Astrocyte (in vitro differentiated cells and primary cell): ENCODE results near the gene TEF. TPM values are rescaled to one million over a fixed set of nuclear protein-coding genes. Genes with fewer than 3 reads are reported as not detected.

Source experiments
- DNase-seq: peaks from one replicate; pipeline ENCODE4 v3.0.0-alpha.2; 2010; ENCODE audit warnings: low read depth
- FAIRE-seq: peaks from 2 replicates; lab custom pipeline; 2011; peaks lifted over from hg19 to GRCh38; lab: Jason Lieb, UNC
- H2AFZ ChIP-seq: 2 replicates; pipeline ENCODE4 v1.6.0; 2012; ENCODE audit warnings: low read depth, low read length, inconsistent platforms
- H3K27ac ChIP-seq: 2 replicates; pipeline ENCODE4 v1.5.1; 2011; ENCODE audit warnings: low read depth, low read length, inconsistent platforms
- H3K27me3 ChIP-seq: 2 replicates; pipeline ENCODE4 v1.6.0; 2011; ENCODE audit warnings: low read length, inconsistent platforms; ENCODE audit not compliant: insufficient read depth
- H3K36me3 ChIP-seq: 2 replicates; pipeline ENCODE4 v1.5.1; 2011; ENCODE audit warnings: low read length, inconsistent platforms; ENCODE audit not compliant: insufficient read depth
- H3K4me1 ChIP-seq: 2 replicates; pipeline ENCODE4 v1.5.1; 2011; ENCODE audit warnings: low read length, inconsistent platforms; ENCODE audit not compliant: insufficient read depth
- H3K4me2 ChIP-seq: 2 replicates; pipeline ENCODE4 v1.6.0; 2012; ENCODE audit warnings: low read length, inconsistent platforms
- H3K4me3 ChIP-seq: 2 replicates; pipeline ENCODE4 v1.5.1; 2011; ENCODE audit warnings: low read depth, mild to moderate bottlenecking, low read length, inconsistent platforms; ENCODE audit not compliant: insufficient read depth
- H3K79me2 ChIP-seq: 2 replicates; pipeline ENCODE4 v1.6.0; 2012; ENCODE audit warnings: mild to moderate bottlenecking, low read length, inconsistent platforms; ENCODE audit not compliant: insufficient read depth
- H3K9ac ChIP-seq: 2 replicates; pipeline ENCODE4 v1.6.0; 2012; ENCODE audit warnings: mild to moderate bottlenecking, low read length, inconsistent platforms
- H3K9me3 ChIP-seq: 2 replicates; pipeline ENCODE4 v1.5.1; 2012; ENCODE audit warnings: low read depth, mild to moderate bottlenecking, low read length, inconsistent platforms; ENCODE audit not compliant: insufficient read depth
- H4K20me1 ChIP-seq: 2 replicates; pipeline ENCODE4 v1.6.0; 2012; ENCODE audit warnings: low read length, inconsistent platforms; ENCODE audit not compliant: insufficient read depth
- H3K27ac Mint-ChIP-seq: one replicate; pipeline ENCODE4 v1.8.0; 2021; ENCODE audit warnings: mild to moderate bottlenecking, mixed read lengths; ENCODE audit not compliant: unreplicated experiment
- H3K27me3 Mint-ChIP-seq: one replicate; pipeline ENCODE4 v1.8.0; 2021; ENCODE audit warnings: low read depth, mixed read lengths; ENCODE audit not compliant: unreplicated experiment
- H3K36me3 Mint-ChIP-seq: one replicate; pipeline ENCODE4 v1.8.0; 2021; ENCODE audit warnings: low read depth, mixed read lengths; ENCODE audit not compliant: unreplicated experiment
- H3K4me1 Mint-ChIP-seq: one replicate; pipeline ENCODE4 v1.8.0; 2021; ENCODE audit warnings: low read depth, mixed read lengths; ENCODE audit not compliant: unreplicated experiment
- H3K4me3 Mint-ChIP-seq: one replicate; pipeline ENCODE4 v1.8.0; 2021; ENCODE audit warnings: mild to moderate bottlenecking, moderate library complexity, mixed read lengths; ENCODE audit not compliant: unreplicated experiment
- H3K9me3 Mint-ChIP-seq: one replicate; pipeline ENCODE4 v1.8.0; 2021; ENCODE audit warnings: mild to moderate bottlenecking, mixed read lengths; ENCODE audit not compliant: unreplicated experiment
- EZH2 ChIP-seq: IDR thresholded peaks from 2 replicates; pipeline ENCODE4 v1.6.1; 2012; ENCODE audit warnings: mild to moderate bottlenecking, low read length, inconsistent platforms; ENCODE audit not compliant: insufficient read depth
- total RNA-seq: library from RNA; stranded (reverse); gene quantifications from 2 replicates; pipeline ENCODE4 v1.2.1, GENCODE V29; 2021
- TF ChIP-seq, protein P1 (sequence below): IDR thresholded peaks from 2 replicates; pipeline ENCODE4 v1.5.1; 2011; ENCODE audit warnings: low read depth, mild to moderate bottlenecking, inconsistent platforms, low read length, moderate library complexity; ENCODE audit not compliant: insufficient read depth

TEF gene
- total RNA-seq, 1 donor from 2014 or later, result 6.3 TPM

DNA sequence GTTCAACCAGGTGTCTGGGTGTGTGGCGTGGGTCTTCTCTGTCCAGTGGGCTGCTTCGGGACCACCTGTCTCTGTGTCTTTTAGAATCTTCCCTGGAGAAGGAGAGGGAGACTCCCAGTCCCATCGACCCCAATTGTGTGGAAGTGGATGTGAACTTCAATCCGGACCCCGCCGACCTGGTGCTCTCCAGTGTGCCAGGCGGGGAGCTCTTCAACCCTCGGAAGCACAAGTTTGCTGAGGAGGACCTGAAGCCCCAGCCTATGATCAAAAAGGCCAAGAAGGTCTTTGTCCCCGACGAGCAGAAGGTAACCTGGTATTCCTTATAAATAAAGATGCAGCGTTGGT, 12.2 kb downstream of the TEF start:
- H3K4me3 ChIP-seq, result no peak overlapping the region
- no peak for TF ChIP-seq EZH2
- TF ChIP-seq, protein P1, sequence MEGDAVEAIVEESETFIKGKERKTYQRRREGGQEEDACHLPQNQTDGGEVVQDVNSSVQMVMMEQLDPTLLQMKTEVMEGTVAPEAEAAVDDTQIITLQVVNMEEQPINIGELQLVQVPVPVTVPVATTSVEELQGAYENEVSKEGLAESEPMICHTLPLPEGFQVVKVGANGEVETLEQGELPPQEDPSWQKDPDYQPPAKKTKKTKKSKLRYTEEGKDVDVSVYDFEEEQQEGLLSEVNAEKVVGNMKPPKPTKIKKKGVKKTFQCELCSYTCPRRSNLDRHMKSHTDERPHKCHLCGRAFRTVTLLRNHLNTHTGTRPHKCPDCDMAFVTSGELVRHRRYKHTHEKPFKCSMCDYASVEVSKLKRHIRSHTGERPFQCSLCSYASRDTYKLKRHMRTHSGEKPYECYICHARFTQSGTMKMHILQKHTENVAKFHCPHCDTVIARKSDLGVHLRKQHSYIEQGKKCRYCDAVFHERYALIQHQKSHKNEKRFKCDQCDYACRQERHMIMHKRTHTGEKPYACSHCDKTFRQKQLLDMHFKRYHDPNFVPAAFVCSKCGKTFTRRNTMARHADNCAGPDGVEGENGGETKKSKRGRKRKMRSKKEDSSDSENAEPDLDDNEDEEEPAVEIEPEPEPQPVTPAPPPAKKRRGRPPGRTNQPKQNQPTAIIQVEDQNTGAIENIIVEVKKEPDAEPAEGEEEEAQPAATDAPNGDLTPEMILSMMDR, result no peak
- H3K36me3 ChIP-seq, result peaks cover 10% of the 10 kb centered on the region
- no peaks in the 10 kb centered on the region for H3K4me1 Mint-ChIP-seq
- no peaks in the 10 kb centered on the region for H3K9me3 ChIP-seq
- FAIRE-seq, result no peak
- DNase-seq, result no peak
- H3K4me1 ChIP-seq, result no peaks in the 10 kb centered on the region
- H3K4me3 Mint-ChIP-seq, result no peak overlapping the region
- H2AFZ ChIP-seq, result no peak overlapping the region
- H3K27me3 Mint-ChIP-seq, result no peaks in the 10 kb centered on the region
- peaks cover 3% of the 10 kb centered on the region for H4K20me1 ChIP-seq
- no peak overlapping the region for H3K9ac ChIP-seq
- H3K9me3 Mint-ChIP-seq, result no peaks in the 10 kb centered on the region
- no peak overlapping the region for H3K27ac Mint-ChIP-seq
- H3K27me3 ChIP-seq, result no peaks in the 10 kb centered on the region
- H3K36me3 Mint-ChIP-seq, result peaks cover 31% of the 10 kb centered on the region
- no peak overlapping the region for H3K27ac ChIP-seq
- no peak overlapping the region for H3K4me2 ChIP-seq
- H3K79me2 ChIP-seq, result no peaks in the 10 kb centered on the region

DNA sequence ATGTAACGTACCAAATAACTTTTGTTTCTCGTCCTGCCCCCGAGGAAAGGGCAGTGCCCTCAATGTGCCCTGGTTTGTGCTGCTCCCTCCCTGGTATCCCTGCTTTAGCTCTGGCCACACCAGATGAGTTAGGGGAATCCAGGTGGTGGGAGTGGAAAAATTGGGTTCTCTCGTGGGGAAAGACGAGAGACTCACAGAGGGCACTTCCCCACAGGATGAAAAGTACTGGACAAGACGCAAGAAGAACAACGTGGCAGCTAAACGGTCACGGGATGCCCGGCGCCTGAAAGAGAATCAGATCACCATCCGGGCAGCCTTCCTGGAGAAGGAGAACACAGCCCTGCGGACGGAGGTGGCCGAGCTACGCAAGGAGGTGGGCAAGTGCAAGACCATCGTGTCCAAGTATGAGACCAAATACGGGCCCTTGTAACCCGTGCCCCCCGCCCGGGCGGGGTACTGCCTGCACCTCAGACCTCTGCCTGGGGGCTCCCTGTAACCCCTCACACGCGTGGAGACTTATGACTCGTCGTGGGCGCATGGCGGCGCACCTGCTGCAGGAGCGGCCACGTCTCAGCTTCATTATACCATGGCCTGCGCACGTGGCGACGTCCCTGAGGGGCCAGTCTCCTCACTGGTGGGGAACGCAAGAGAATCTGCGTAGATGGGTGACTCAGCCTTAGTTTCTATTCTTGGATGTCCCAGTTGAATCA, 13.9 kb downstream of the TEF start:
- H4K20me1 ChIP-seq, result peaks cover 3% of the 10 kb centered on the region
- H3K4me3 Mint-ChIP-seq, result no peak overlapping the region
- no peak overlapping the region for H3K27ac ChIP-seq
- H3K9me3 Mint-ChIP-seq, result no peaks in the 10 kb centered on the region
- H3K4me3 ChIP-seq, result no peak overlapping the region
- no peak overlapping the region for H2AFZ ChIP-seq
- no peaks in the 10 kb centered on the region for H3K9me3 ChIP-seq
- no peak overlapping the region for H3K4me2 ChIP-seq
- H3K36me3 ChIP-seq, result peaks cover 10% of the 10 kb centered on the region
- H3K9ac ChIP-seq, result no peak overlapping the region
- no peak for DNase-seq
- no peaks in the 10 kb centered on the region for H3K4me1 Mint-ChIP-seq
- no peaks in the 10 kb centered on the region for H3K4me1 ChIP-seq
- no peaks in the 10 kb centered on the region for H3K27me3 Mint-ChIP-seq
- FAIRE-seq, result no peak
- no peak overlapping the region for H3K27ac Mint-ChIP-seq
- no peak for TF ChIP-seq EZH2
- TF ChIP-seq, protein P1, result no peak
- H3K27me3 ChIP-seq, result no peaks in the 10 kb centered on the region
- H3K79me2 ChIP-seq, result no peaks in the 10 kb centered on the region
- H3K36me3 Mint-ChIP-seq, result peaks cover 34% of the 10 kb centered on the region

DNA sequence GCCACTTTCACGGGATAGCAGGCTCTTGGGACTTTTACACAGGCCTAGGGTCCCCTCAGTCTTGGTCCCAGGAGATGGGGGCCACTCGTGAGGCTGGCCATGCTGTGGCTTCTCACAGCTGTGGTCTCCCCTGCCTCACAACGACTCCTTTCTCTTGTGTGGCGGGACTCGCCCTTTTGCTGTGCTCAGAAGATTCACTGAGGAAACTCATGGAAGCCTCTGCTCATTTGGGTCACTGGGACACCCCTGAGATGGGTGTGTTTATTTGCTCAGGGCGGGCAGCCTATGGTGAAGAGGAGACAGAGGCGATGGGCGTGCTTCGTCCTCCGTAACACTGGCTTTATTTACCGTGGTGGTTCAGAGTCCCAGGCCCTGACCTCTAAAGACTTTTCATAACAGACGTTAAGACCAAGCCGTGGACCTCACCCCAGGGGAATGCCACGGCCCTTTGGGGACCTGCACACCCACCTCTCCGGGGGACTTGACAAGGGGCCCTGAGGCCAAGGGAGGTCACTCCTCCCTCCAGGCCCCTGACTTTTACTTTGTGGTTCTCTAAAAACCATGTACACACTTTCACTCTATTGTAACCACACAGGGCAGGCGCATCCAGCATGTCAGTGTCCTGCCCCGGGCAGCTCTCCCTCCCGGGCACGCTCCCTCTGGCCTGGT, 15.5 kb downstream of the TEF start:
- H3K9me3 Mint-ChIP-seq, result no peaks in the 10 kb centered on the region
- peaks cover 6% of the 10 kb centered on the region for H3K36me3 ChIP-seq
- TF ChIP-seq EZH2, result no peak
- TF ChIP-seq, protein P1, result no peak
- no peak overlapping the region for H3K4me3 ChIP-seq
- FAIRE-seq, result no peak
- no peak for DNase-seq
- no peak overlapping the region for H3K4me3 Mint-ChIP-seq
- H3K9ac ChIP-seq, result no peak overlapping the region
- peaks cover 31% of the 10 kb centered on the region for H3K36me3 Mint-ChIP-seq
- H4K20me1 ChIP-seq, result no peaks in the 10 kb centered on the region
- no peaks in the 10 kb centered on the region for H3K9me3 ChIP-seq
- no peak overlapping the region for H2AFZ ChIP-seq
- no peaks in the 10 kb centered on the region for H3K79me2 ChIP-seq
- no peak overlapping the region for H3K27ac Mint-ChIP-seq
- H3K27me3 Mint-ChIP-seq, result no peaks in the 10 kb centered on the region
- no peaks in the 10 kb centered on the region for H3K27me3 ChIP-seq
- H3K4me1 ChIP-seq, result peaks cover 7% of the 10 kb centered on the region
- H3K4me2 ChIP-seq, result no peak overlapping the region
- H3K4me1 Mint-ChIP-seq, result no peaks in the 10 kb centered on the region
- no peak overlapping the region for H3K27ac ChIP-seq
